ENCODE results near the gene CD2AP.

DNA sequence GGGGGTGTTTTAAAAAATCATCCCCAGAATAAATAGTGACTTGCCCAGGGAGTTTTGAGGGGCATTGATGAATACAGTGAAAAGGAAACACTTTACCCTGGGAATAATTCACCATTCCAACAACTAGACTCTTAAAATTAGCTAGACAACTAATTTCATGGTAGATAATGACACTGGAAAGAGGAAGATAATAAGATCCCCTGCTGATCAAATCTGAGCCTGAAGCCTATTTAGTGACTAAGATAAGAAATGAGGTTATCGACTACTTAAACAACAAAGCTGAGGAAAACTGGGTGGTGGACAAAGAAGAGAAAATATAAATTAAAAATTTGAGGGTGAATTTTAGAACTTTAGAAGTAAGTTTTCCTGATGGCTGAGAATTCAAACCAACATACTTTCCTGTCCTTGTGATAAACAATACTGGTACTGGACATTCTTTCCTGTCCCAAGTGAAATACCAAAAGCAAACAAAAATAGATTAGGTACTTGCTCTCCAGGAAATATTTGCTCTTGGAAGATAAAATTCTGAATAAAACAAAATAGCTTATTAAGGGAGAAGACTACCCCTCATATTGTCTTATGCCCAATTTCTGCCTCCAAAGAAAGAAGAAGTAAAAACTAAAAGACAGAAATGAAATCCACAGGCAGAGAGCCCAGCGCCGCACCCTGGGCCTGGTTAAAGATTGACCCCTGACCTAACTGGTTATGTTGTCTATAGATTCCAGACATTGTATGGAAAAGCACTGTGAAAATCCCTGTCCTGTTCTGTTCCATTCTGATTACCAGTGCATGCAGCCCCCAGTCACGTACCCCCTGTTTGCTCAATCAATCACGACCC is 156.8 kb downstream of the CD2AP start:
- no peak for TF ChIP-seq POLR2A (IDR thresholded peaks at IDR 0.05)
- TF ChIP-seq, protein P1, sequence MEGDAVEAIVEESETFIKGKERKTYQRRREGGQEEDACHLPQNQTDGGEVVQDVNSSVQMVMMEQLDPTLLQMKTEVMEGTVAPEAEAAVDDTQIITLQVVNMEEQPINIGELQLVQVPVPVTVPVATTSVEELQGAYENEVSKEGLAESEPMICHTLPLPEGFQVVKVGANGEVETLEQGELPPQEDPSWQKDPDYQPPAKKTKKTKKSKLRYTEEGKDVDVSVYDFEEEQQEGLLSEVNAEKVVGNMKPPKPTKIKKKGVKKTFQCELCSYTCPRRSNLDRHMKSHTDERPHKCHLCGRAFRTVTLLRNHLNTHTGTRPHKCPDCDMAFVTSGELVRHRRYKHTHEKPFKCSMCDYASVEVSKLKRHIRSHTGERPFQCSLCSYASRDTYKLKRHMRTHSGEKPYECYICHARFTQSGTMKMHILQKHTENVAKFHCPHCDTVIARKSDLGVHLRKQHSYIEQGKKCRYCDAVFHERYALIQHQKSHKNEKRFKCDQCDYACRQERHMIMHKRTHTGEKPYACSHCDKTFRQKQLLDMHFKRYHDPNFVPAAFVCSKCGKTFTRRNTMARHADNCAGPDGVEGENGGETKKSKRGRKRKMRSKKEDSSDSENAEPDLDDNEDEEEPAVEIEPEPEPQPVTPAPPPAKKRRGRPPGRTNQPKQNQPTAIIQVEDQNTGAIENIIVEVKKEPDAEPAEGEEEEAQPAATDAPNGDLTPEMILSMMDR (IDR thresholded peaks at IDR 0.05): no peak
- TF ChIP-seq POLR2AphosphoS5 (IDR thresholded peaks at IDR 0.05): no peak

Measured in breast epithelium (tissue), 3 donors.